Measurements from ENCODE around the gene SAMD11.

- TF ChIP-seq YY1 (IDR thresholded peaks at IDR 0.05; ENCODE audit: insufficient read depth, insufficient read length), result no peak
- TF ChIP-seq ZNF274 (IDR thresholded peaks at IDR 0.05; ENCODE audit: low read depth, low read length), result no peak
- TF ChIP-seq SUZ12 (IDR thresholded peaks at IDR 0.05; ENCODE audit: extremely low read depth, insufficient read depth, insufficient read length), result no peak
Measured at GRCh38 chr1:906600-907420, 16.9 kb upstream of the SAMD11 start.
